Activated gamma-delta T cell (primary cell): Measurements from ENCODE around the gene SCFD2.

Experiments used
- DNase-seq: peaks from one replicate; lab custom pipeline; 2025; lab: John Stamatoyannopoulos, UW

The SCFD2 gene

DNA sequence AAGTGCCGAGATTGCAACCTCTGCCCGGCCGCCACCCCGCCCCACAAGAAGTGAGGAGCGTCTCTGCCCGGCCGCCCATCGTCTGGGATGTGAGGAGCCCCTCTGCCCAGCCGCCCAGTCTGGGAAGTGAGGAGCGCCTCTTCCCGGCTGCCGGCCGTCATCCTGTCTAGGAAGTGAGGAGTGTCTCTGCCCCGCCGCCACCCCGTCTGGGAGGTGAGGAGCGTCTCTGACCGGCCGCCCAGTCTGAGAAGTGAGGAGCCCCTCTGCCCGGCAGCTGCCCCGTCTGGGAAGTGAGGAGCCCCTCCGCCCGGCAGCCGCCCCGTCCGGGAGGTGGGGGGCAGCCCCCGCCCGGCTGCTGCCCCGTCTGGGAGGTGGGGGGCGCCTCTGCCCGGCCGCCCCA is 226.6 kb downstream of the SCFD2 start:
- peak; percentile 13 for DNase-seq

DNA sequence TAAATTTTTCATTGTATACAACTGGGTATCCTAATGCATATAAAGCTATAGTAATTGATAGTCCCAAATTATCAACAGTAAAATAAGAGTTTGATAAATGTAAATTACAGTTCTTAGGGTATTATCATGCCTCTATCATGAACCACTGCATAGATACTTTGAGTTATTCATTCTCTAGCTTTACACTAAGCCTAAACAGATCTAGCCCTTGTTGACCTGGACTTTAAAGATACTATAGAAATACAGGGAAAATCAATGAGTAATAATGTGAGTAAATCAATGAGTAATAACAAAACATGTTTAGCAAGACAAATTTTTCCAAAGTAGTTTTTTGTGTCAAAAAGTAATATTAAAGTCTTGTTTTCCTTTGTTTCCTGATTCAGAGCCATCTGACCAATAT is 228.4 kb downstream of the SCFD2 start:
- DNase-seq: no peak

DNA sequence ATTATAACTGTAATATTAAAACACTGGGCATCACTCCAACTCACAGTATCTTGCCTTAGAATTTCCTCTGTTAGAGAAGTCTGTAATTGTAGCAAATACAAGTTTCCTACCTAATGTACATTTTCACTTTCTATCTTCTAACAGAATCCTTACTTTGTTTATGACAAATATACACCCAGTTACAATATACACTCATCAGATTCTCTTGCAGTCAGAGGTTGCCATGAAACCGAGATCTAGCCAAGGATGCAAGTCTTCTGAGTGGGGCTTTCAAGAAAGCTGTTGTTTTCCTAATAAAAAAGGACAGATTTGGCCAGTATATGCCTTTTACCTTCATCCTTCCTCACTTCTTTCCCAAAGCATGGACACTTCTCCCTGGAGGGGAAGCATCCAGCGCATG is 228.9 kb downstream of the SCFD2 start:
- no peak for DNase-seq

DNA sequence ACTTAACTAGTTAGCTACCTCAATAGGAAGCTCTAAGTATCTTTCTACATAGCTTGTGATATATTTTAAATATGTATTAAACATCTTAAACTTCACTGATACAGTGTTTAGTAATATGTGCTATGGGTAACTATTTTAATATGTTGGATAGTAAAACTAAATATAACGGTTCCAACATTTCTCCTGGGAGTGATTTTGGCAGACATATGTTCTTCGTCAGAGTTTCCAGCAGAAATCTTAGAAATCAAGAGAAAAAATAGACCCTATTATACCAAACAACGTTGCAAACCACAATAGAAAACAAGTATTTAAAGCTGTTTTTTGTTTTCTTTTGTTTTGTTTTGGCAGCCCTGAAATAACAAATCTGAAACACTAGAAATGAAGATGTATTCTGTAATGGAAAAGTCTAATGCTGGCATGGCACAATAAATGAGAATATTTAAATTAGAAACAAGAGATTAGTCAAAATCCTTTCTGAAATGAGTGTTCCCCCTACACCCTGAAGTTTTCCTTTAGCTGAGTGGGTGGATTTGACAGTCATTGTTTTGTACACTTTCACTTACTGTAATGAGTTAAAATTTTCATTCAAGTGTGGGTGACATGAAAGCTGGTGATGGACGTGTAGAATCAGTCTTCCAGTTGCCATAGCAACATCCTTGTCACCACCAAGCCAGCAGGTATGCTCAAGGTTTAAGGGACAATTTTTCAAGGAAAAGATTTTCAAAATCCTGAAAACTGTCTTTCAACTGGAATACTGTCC is 233.5 kb downstream of the SCFD2 start:
- DNase-seq: no peak

DNA sequence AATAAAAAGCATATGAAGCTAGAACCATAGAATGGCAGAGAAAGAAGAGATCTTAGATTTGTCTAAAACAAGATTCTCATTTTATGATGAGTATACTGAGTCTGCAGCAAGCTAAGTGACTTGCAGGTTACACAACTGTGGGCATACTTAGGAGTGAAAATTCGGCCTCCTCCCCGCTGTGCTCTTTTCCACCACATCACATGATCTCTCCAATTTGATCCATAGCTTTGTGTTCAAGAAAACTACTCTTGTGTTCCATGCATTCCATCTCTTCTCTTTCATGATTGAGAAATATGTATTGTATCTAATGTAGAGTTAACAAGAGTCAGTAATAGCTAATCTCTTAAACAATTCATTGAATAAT is 234.3 kb downstream of the SCFD2 start:
- no peak for DNase-seq

DNA sequence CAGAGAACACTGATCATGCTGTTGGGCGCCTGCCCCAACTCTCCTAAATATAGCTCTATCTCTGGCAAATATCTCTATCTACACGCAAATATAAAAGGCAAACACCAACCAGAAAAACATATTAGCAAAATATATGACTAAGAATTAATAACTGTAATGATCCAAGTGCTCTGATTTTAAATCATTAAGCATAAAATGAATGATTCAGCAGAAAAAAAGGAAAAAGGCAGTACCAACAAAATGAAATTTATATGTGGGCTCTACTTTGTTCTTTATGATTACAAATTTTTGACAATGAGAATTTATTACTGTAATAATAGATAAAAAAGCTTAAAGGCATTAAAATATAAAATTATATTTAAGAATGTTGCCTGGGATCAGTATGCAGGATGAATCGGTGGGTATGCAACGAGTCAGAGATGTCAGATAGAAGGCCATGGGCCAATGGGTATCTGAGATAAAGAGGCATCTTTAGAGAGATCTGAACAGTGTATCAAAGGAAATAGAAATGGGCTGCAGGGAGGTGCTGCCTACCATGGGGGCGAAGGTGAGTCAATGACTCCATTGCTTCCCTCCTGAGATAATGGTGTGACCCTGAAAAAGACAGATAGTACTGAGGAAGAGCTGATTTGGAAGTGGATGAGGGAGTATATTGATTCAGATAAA is 234.8 kb downstream of the SCFD2 start:
- DNase-seq: no peak

DNA sequence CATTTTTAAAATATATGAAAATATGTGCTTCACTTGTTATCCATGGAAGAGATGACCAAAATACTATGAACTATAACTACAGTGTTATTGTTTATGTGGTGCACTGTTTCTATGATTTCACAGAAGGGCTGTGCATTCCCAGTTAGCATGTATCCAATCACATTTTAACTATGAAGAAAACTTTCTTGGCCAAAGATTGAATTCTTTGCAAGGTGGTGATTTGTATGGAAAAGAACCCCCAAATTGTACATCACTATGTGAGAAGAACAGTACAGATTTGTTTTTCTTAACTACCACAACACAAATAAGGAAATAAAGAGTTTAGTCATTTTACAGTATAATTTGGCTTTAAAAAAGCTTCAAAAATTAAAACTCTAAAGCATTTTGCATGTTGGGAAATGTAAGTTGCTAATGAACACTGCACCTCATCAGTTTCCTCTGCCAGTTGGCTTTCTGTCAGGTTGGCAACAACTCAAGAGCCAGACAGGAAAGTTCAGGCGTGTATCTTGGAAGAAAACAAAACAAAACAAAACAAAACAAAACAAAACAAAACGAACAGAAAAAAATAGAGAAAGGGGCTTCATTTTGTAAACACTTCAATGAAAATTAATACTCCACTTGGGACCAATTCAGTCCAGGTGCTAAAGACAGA is 237.0 kb downstream of the SCFD2 start:
- DNase-seq: no peak

DNA sequence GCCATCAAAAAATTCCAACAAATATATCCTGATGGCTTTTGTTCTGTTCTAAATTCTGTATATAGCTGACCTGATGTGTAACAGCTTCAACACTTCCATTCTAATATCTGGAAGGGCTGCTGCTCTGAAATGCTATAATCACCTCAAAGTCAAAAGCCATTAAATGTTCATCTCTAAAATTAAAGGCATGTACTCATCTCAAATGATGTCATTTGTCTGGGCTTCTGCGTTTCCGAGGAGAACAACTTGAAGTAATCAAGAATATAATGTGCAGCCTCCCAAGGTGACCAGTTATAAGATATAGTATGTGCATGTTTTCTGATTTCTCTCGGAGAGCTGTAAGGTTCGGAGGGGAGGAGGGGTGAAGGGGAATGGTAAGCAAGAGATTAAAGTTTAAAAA is 237.6 kb downstream of the SCFD2 start:
- DNase-seq: no peak

DNA sequence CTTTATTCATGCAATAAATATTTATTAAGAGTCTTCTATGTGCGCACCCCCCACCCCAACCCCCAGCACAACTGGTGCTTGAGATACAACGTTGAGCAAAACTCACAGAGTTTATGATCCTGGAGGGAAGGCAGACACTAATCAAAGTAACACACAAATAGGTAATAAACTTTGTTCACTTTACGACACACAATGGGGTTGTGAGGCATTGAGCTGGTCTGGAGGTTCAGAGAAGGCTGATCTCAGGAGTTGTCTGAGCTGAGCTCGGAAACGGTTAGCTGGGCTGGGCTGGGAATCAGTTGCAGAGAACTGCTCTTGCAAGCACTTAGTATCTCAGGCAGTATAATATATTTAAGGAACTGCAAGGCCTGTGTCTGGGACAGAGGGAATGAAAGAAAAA is 238.5 kb downstream of the SCFD2 start:
- DNase-seq: no peak

DNA sequence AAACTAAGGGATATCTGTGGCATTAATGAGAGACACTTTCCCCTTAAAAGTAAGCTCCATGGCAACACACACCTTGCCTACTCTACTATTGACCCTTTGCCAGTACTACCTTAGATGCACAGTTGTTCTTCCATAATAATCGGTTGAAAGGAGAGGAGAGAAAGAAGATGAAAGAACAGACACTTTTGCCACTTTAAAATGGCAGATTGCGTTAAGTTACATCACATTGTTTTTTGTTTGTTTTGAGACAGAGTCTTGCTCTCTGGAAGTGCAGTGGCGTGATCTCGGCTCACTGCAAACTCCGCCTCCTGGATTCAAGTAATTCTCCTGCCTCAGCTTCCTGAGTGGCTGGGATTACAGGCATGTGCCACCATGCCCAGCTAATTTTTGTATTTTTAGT is 239.8 kb downstream of the SCFD2 start:
- DNase-seq: no peak

DNA sequence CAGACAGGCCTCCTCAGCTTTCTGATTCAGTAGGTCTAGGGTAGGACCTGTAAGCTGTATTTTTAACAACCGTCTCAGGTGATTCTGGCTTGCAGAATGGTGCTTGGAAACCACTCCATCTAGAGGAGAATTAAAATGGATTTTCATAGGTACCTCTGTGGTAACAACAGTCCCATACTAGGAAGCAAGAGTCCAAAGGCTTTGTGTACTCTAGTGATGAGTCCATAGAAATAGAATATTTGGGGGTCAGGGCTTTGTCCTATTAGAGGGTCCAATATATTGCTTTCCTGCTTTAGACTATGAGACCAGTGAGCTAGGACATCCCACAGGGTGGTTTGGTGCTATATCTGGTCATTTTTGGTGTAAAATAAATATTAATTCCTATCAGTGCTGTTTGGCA is 242.0 kb downstream of the SCFD2 start:
- no peak for DNase-seq

DNA sequence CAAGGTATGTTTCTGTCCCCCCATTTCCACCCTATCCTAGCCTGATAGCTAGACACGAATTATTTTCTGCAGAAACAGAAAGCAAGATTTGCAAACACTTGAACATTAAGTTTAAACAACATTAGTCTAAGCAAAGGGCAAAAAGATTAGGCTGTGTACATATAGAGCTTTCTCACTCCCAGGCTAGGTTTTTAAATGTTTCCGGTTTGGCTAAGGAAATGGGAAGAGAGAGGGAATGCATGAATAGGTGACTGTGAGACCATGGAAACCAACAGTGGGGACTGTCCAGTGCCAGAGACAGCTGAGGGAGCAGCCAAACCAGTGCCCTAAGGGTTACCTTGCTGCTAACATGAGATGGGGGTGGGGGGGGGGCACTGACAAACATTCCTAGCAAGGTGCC is 242.7 kb downstream of the SCFD2 start:
- no peak for DNase-seq

DNA sequence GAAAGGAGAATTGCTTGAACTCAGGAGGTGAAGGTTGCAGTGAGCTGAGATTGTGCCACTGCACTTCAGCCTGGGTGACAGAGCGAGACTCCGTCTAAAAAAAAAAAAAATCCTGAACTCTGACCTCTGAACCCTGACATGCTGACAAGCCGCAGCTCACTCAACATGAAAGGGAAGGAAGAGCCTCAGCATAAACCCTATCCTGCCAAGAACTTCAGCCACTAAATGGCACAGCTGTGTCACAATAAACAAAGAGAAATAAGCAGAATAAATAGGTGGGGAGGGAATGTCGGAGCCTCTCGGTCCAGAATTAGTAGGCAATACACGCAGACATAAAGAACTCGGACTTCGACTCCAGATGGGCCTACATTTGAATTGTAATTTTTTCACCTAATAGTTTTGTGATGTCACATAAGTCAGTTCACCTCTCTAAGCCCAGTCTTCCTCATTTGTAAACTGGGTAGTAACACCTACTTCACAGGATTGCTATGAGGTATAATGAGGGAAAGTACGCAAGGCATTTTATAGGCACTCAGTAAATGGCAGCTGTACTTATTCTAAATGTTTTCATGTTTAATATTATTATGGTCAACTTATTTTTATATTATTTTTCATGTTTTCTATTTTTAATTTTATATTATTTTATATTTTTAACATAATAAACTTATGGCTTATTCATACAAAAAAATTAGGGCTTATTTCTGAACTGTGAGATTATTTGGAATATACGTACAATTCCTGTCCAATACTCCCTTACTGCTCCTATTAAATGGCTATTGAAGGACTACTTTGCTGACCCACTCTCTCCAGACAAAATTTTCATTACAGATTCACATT is 243.4 kb downstream of the SCFD2 start:
- no peak for DNase-seq

DNA sequence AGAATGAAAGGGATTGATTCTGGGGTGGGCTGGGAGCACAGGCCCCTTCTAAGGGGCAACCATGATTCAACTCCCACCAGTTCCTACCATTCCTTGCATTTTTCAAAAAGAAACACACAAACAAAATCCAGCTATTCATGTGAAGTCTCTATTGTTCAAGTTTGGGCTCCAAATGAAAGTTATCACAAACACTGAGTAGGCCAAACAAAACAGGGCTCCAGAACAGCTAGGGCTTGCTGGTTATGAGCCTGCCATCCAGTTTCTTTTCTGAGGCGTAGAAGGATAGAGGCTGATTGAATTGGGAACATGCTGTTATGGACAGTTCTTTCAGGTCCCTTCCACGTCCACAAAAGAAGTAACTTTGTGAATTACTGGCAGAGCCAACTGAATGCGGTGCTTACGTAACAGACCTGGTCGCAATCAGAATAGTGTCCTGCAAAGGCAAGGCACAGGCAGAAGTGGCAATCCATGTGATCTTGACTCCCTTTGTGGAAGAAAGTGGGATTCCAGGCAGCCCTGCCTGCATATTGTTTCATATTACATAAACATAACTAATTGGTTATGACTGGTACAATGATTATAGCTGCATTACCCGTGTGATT is 244.5 kb downstream of the SCFD2 start:
- no peak for DNase-seq

DNA sequence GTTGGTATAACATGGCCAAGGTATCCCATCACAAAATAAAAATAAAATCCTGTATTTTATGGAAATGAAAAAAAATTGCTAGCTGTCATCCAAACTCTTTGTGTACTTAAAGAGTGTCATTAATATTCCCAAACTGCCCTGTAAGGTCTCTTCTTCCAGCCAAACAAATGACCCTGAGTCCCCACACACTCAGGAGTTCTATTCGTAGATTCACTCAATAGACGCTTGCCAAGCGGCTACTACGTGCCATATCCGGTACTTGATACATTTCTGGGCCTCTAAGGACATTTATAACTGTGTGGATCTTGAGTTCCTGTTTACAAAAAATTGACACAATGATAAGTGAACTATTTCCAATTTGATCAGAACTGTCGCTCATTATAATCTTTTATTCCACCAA is 245.1 kb downstream of the SCFD2 start:
- no peak for DNase-seq

DNA sequence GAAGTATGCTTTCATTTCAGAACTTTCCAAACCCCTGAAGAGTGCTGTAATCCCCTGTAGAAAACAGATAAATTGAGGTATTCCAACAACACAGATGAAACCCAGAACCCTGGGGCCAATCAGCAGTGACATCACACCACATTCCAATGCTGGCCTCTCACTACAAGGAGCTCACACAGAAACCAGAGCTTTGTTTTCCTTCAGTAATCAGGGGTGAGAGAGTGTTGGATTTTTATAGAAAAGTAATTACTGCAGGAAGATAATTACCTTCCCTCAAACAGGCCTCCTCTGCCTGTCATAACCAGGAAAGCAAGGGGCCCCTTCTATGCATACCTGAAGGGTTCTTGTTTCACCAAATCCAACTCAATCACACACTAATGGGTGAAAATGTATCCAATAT is 246.2 kb downstream of the SCFD2 start:
- no peak for DNase-seq

DNA sequence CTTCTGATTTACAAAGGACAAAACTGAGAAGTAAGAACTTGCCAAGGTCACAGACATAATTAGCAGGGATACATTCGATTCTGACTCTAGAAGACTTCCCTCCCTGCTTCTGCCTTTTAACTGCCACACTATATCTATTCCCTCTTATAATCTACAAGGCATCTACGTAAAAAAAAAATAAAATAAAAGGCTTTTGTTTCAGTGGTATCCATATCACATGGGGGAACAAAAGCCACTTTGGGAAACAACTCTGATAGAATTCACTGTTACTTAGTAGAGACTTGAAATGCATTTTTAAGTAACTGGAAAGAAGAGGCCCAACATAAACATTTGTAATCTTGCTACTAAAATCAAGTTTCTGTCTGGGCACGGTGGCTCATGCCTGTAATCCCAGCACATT is 247.2 kb downstream of the SCFD2 start:
- DNase-seq: no peak

DNA sequence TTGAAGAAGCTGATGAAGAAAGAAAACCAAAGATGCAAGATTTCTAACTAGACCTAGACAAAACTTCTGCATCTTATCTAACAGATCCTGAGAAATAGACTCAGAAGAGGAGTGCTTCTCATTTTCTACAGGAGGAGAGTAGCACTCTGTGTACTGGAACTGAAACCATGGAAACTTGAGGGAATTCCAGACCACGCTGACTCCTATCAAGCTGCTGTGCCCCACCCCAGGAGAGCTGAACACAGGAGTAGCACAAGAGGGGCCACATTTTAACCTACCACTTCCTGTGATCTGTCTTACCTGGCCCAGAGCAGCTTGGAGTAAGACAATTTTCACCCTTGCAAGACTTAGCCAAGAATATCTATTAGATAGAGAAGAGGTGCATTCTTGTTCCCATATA is 248.9 kb downstream of the SCFD2 start:
- DNase-seq: no peak

DNA sequence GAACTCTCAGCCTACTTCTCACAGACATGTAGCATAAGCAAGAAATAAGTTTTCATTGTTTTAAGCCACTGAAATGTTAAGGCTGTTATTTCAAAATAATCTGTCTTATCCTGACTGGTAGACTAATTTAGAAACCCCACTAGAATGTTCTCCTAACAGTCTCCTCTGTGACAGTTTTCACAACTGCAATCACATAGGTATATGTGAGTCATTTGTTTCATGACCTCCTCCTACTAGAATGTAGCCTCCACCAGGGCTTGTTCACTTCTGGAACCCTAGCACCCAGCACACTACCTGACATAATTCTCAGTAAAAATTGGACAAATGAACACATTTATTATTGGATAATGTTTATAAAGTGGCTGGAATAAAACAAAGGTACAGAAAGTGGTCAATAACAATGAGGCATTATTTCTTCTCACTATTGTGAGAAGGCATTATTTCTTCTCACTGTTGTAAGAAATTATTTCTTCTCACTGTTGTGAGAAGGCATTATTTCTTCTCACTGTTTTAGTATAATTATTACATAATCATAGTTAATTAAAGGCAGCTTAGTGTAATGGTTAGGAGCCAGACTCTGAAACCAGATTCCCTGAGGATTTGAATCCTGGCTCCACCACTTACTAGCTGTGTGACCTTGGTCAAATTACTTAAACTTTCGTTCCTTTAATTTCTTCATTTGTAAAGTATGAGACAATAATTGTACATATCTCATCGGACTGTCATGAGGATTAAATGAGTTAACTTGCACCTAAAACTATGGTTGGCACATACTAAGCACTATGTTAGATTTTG is 252.2 kb downstream of the SCFD2 start:
- no peak for DNase-seq

DNA sequence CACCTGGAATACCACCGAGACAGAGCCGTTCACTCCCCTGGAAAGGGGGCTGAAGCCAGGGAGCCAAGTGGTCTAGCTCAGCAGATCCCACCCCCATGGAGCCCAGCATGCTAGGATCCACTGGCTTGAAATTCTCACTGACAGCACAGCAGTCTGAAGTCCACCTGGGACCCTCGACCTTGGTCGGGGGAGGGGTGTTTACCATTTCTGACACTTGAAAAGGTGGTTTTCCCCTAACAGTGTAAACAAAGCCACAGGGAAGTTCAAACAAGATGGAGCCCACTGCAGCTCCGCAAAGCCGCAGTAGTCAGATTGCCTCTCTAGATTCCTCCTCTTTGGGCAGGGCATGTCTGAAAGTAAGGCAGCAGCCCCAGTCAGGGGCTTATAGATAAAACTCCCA is 260.5 kb downstream of the SCFD2 start:
- no peak for DNase-seq

DNA sequence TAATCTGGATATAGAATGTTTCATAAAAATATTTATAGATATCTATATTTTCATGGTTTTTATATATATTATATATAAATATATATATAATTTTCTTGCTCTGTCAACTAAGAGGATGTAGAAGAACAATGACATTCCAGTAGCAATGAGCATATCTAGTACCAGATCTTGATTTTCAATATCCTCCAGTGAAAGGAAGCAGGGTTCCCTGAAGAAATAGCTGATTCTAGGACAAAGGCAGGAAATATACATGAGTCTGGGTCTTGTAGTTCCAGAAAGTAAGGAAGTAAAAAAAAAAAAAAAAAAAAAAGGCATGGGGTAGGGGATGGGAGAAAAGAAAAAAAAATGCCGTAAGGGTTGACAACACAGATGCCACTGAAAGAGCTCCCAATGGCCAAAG is 262.4 kb downstream of the SCFD2 start:
- DNase-seq: no peak
